ENCODE data around the gene COL15A1. TPM values are rescaled to one million over a fixed set of nuclear protein-coding genes. Genes with fewer than 3 reads are reported as not detected.

The COL15A1 gene
- total and polyA plus RNA-seq, 2 of the 8 experiments (the other 6 are each of a cell fraction or from before 2014, with no cell fraction given) = 0.12 to 0.15 TPM

DNA sequence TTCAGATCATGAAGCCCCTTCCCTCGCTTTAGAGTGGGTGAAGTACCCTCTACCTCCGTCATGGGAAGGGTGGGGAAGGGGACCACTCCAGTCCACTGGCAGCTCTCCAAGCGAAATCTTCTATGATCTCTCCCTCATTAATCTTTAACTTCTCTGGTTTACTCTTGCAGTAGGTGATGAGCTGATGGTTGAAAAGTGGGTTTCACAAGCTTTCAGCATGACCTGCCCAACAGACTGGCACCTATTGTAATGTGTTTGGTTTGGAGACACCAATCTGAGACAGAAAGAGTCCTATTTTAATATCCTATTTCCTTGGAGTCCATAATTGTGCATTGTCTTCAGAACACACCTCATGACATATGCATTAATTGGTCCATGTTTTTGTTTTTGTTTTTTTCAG, 90.4 kb downstream of the COL15A1 start:
- FAIRE-seq = no peak
- TF ChIP-seq TAF7 (optimal IDR thresholded peaks at IDR 0.05; ENCODE audit: borderline replicate concordance, low read depth, low read length) = no peak
- no peak for TF ChIP-seq CTBP2 (IDR thresholded peaks at IDR 0.05; ENCODE audit: borderline replicate concordance, insufficient read depth, insufficient read length, low read length)
- TF ChIP-seq, protein P1, sequence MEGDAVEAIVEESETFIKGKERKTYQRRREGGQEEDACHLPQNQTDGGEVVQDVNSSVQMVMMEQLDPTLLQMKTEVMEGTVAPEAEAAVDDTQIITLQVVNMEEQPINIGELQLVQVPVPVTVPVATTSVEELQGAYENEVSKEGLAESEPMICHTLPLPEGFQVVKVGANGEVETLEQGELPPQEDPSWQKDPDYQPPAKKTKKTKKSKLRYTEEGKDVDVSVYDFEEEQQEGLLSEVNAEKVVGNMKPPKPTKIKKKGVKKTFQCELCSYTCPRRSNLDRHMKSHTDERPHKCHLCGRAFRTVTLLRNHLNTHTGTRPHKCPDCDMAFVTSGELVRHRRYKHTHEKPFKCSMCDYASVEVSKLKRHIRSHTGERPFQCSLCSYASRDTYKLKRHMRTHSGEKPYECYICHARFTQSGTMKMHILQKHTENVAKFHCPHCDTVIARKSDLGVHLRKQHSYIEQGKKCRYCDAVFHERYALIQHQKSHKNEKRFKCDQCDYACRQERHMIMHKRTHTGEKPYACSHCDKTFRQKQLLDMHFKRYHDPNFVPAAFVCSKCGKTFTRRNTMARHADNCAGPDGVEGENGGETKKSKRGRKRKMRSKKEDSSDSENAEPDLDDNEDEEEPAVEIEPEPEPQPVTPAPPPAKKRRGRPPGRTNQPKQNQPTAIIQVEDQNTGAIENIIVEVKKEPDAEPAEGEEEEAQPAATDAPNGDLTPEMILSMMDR (IDR thresholded peaks at IDR 0.05; ENCODE audit: control extremely low read depth in 1 of 3, insufficient read depth in 1 of 3, low read depth in 1 of 3, low read length in 3 of 3) = no peak
- no peak for TF ChIP-seq SIRT6 (IDR thresholded peaks at IDR 0.05; ENCODE audit: low read length)
- TF ChIP-seq HDAC6 (IDR thresholded peaks at IDR 0.05; ENCODE audit: low read depth, low read length) = no peak
- no peak for TF ChIP-seq BACH1 (IDR thresholded peaks at IDR 0.05; ENCODE audit: low read length)
- no peak for TF ChIP-seq EGR1 (IDR thresholded peaks at IDR 0.05; ENCODE audit: borderline replicate concordance, low read depth, low read length)
- no peak for TF ChIP-seq SUZ12 (IDR thresholded peaks at IDR 0.05; ENCODE audit: low read length)
- TF ChIP-seq POLR2A (IDR thresholded peaks at IDR 0.05; ENCODE audit: control extremely low read depth in 1 of 2, low read depth in 2 of 2, low read length in 2 of 2) = no peak
- TF ChIP-seq ATF2 (IDR thresholded peaks at IDR 0.05; ENCODE audit: low read length) = no peak
- TF ChIP-seq SP4 (IDR thresholded peaks at IDR 0.05; ENCODE audit: low read length) = no peak

More for the DNA sequence above, 90.4 kb downstream of the COL15A1 start:
- Histone ChIP-seq H3K56ac (replicated peaks; ENCODE audit: insufficient read length, low read depth, low read length) (no peak overlapping the region), H3K79me2 (ENCODE audit: control insufficient read depth in 1 of 2, insufficient read depth in 2 of 2, low read length in 2 of 2) (no peaks in the 10 kb centered on the region), H2BK120ac (replicated peaks; ENCODE audit: low read depth, low read length) (no peak overlapping the region), H2BK20ac (ENCODE audit: low read length) (no peak overlapping the region), H3K27ac (ENCODE audit: low read depth, low read length) (no peak overlapping the region), H2BK15ac (ENCODE audit: low read length) (no peak overlapping the region), H3K4ac (replicated peaks; ENCODE audit: insufficient read length, low read depth, low read length) (no peak overlapping the region), H4K8ac (ENCODE audit: extremely low read depth, insufficient read depth, low read length) (no peak overlapping the region), H4K5ac (ENCODE audit: insufficient read length, low read depth, low read length) (no peak overlapping the region), H3K23ac (ENCODE audit: insufficient read length) (no peak overlapping the region), H3K9me3 (ENCODE audit: insufficient read depth in 2 of 2, low read depth in 1 of 2, low read length in 1 of 2) (no peaks in the 10 kb centered on the region), H3K14ac (ENCODE audit: insufficient read length) (no peak overlapping the region), H3K18ac (ENCODE audit: extremely low read depth, low read length) (no peak overlapping the region), H3K27me3 (replicated peaks in 1 of 4; ENCODE audit: control insufficient read depth in 3 of 4, extremely low read depth in 1 of 4, insufficient read depth in 3 of 4, low read length in 3 of 4) (no peaks in the 10 kb centered on the region), H3K23me2 (ENCODE audit: low read depth, low read length) (no peaks in the 10 kb centered on the region), H2AFZ (ENCODE audit: low read length) (no peak overlapping the region), H3K4me2 (ENCODE audit: insufficient read depth in 1 of 2, low read depth in 2 of 2, low read length in 2 of 2) (no peak overlapping the region), H2AK5ac (ENCODE audit: low read depth, low read length) (no peak overlapping the region), H2BK5ac (ENCODE audit: low read depth, low read length) (no peak overlapping the region), H2BK12ac (ENCODE audit: low read depth, low read length) (no peak overlapping the region), H3K79me1 (ENCODE audit: low read depth, low read length) (0 out of 2 replicates have a peak, but pooled peaks cover 2% of the 10 kb centered on the region), H3K4me3 (ENCODE audit: extremely low read depth in 1 of 4, insufficient read depth in 2 of 4, low read depth in 3 of 4, low read length in 4 of 4) (no peak overlapping the region), H4K91ac (replicated peaks; ENCODE audit: insufficient read length, low read length) (no peak overlapping the region), H4K20me1 (replicated peaks in 1 of 2; ENCODE audit: control insufficient read depth in 1 of 2, insufficient read depth in 2 of 2, low read length in 2 of 2) (no peaks in the 10 kb centered on the region), H3K36me3 (ENCODE audit: control insufficient read depth in 2 of 4, insufficient read depth in 4 of 4, low read length in 3 of 4) (no peaks in the 10 kb centered on the region), H3K9ac (replicated peaks in 1 of 4; ENCODE audit: extremely low read depth in 1 of 4, low read depth in 3 of 4, low read length in 3 of 4) (no peak overlapping the region), H3K4me1 (replicated peaks in 1 of 4; ENCODE audit: control insufficient read depth in 3 of 4, insufficient read depth in 4 of 4, low read length in 3 of 4) (no peaks in the 10 kb centered on the region)
- DNase-seq (ENCODE audit: low read depth in 1 of 2, low spot score in 2 of 2) = no peak
- POLR2A ChIA-PET (ENCODE audit: partially characterized antibody) = no interaction called here
- 69% methylated on average over 3 of the region's 3 CpGs; no CpG with 5 or more reads in 1 of the 2 experiments for WGBS, 2 experiments (ENCODE audit: extremely low coverage in 1 of 2, insufficient coverage in 1 of 2, insufficient read length in 1 of 2, insufficient replicate concordance in 2 of 2, low coverage in 1 of 2, low lambda C conversion rate in 2 of 2, missing lambda C conversion rate in 1 of 2)
- CTCF ChIA-PET (ENCODE audit: partially characterized antibody) = interaction anchor here (0.9 to 1.9 kb wide), 3 partner anchors 33 to 107 kb away, joined by 3 to 5 read pairs (median 4); no protein-coding TSS in a partner anchor

Measured in H1 (cell line).